ENCODE results near the gene AHSP.
"Not testable (repeated sequence)": the region's sequence is repeated elsewhere in the genome, so short reads cannot be mapped to it uniquely, and the experiment has no call there.

AHSP gene

GRCh38 chr16:31536804-31537361 is 9.2 kb downstream of the AHSP start:
- POLR2A ChIA-PET, result no interaction called here
- Histone ChIP-seq H3K9me3 (ENCODE audit: control extremely low read depth in 1 of 5, control insufficient read depth in 4 of 5, insufficient read depth in 2 of 5, low read depth in 1 of 5, low read length in 4 of 5) (peaks cover 0 to 15% (median 0%) of the 10 kb centered on the region in 5 experiments), H3K27me3 (replicated peaks in 2 of 5; ENCODE audit: control insufficient read depth in 4 of 5, insufficient read depth in 5 of 5, low read length in 4 of 5) (no peaks in the 10 kb centered on the region), H3K27ac (ENCODE audit: insufficient read depth in 1 of 2, low read depth in 1 of 2, low read length in 2 of 2, poor library complexity in 1 of 2, severe bottlenecking in 2 of 2) (peak overlapping the region in 1 of 2 experiments; percentile 25), H3K4me3 (ENCODE audit: control insufficient read depth in 1 of 7, extremely low read depth in 1 of 7, insufficient read depth in 4 of 7, low read depth in 2 of 7, low read length in 6 of 7) (peak overlapping the region in 4 of 7 experiments; percentile 48 to 78 (median 65)), H3K4me1 (ENCODE audit: control extremely low read depth in 1 of 4, control insufficient read depth in 4 of 4, insufficient read depth in 4 of 4, low read length in 3 of 4) (peaks cover 6 to 52% (median 28%) of the 10 kb centered on the region in 4 experiments), H3K36me3 (ENCODE audit: control insufficient read depth in 4 of 4, insufficient read depth in 4 of 4, low read length in 3 of 4) (no peaks in the 10 kb centered on the region)
- DNase-seq, result peak; percentile 15 to 73 (median 54)
- CTCF ChIA-PET, result interaction anchor here (1.3 to 2.1 kb wide), 2 partner anchors 29 to 30 kb away, joined by 3 to 10 read pairs; partner anchors contain the start of gene RUSF1
- WGBS (ENCODE audit: insufficient coverage), result 63% methylated on average over 19 of the region's 21 CpGs

DNA sequence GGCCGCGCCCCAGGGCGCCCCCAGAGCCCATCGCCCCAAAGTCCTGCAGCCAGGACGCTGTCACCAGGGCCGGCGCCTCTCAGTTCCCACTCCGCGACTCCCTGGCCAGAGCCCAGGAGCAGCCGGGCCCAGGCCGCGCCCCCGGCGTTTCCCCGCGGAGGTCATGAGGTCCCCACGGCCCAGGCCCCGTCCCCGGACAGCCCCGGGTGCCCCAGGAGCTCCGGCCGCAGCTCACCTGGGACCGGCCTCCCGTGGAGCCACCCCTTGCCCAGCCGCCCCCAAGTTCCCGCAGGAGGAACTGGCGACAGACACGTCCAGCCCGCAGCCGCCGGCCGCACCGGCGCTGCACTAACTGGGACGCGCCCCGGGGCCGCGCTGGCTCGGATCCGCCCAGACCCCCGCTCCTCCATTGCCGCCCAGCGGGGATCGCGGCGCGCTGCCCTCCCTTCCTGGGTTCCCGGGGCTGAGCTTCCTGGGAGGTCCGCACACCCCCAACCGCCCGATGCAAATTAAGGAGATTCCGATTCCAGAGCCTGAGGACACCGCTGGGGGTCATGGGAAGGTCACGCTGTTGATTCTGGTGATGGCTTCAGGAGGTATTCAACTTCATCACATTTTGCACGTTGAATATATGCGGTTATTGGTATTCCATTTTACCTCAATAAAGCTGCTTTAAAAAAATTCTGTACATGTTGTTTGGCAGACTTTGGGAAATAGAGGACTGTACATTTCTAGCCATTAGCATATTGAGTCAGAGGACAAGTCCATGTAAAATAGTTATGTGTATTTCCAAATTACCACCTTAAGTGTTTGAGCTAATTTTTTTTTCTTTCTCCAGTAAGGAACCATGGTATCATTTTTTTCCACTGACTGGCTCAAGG is 9.9 kb downstream of the AHSP start:
- Histone ChIP-seq H3K36me3 (ENCODE audit: control insufficient read depth in 4 of 4, insufficient read depth in 4 of 4, low read length in 3 of 4) (no peaks in the 10 kb centered on the region), H3K9me3 (ENCODE audit: control extremely low read depth in 1 of 5, control insufficient read depth in 4 of 5, insufficient read depth in 2 of 5, low read depth in 1 of 5, low read length in 4 of 5) (peaks cover 0 to 20% (median 2%) of the 10 kb centered on the region in 5 experiments), H3K4me3 (ENCODE audit: control insufficient read depth in 1 of 7, extremely low read depth in 1 of 7, insufficient read depth in 4 of 7, low read depth in 2 of 7, low read length in 6 of 7) (peak overlapping the region in 6 of 7 experiments; percentile 13 to 78 (median 56)), H3K27me3 (replicated peaks in 2 of 5; ENCODE audit: control insufficient read depth in 4 of 5, insufficient read depth in 5 of 5, low read length in 4 of 5) (no peaks in the 10 kb centered on the region), H3K27ac (ENCODE audit: insufficient read depth in 1 of 2, low read depth in 1 of 2, low read length in 2 of 2, poor library complexity in 1 of 2, severe bottlenecking in 2 of 2) (peak overlapping the region in 1 of 2 experiments; percentile 25), H3K4me1 (ENCODE audit: control extremely low read depth in 1 of 4, control insufficient read depth in 4 of 4, insufficient read depth in 4 of 4, low read length in 3 of 4) (peaks cover 6 to 52% (median 28%) of the 10 kb centered on the region in 4 experiments)
- WGBS (ENCODE audit: insufficient coverage), result 5% methylated on average over 55 of the region's 57 CpGs
- ChIA-PET CTCF (interaction anchor here (1.1 to 1.3 kb wide), 2 partner anchors 29 to 77 kb away, joined by 3 to 4 read pairs; partner anchors contain the start of gene RUSF1), POLR2A (interaction anchor here (0.6 kb wide), 1 partner anchor 42 kb away, joined by 3 read pairs; no protein-coding TSS in a partner anchor)
- DNase-seq, result peak in 2 of 3 donors; percentile 27 to 51

DNA sequence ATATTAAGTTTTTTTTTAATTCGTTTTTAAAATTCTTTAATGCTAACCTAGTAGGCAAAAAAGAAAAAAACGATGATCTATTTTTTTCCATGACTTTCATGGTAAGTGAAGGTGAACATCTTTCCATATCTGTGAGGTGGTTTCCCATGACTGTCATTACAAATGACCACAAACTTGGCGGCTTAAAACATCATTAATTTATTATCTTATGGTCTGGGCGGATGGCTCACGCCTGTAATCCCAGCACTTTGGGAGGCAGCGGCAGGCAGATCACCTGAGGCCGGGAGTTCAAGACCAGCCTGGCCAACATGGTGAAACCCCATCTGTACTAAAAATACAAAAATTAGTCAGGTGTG is 10.5 kb downstream of the AHSP start:
- CTCF ChIA-PET, result interaction anchor here (1.1 to 1.3 kb wide), 2 partner anchors 30 to 78 kb away, joined by 3 to 4 read pairs; partner anchors contain the start of gene RUSF1

DNA sequence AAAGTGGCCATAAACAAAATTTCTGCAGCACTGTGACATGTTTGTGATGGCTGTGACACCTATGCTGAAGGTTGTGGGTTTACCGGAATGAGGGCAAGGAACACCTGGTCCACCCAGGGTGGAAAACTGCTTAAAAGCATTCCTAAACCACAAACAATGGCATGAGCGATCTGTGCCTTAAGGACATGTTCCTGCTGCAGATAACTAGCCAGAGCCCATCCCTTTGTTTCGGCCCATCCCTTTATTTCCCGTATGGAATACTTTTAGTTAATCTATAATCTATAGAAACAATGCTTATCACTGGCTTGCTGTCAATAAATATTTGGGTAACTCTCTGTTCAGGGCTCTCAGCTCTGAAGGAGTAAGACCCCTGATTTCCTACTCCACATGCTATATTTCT is 12.1 kb downstream of the AHSP start:
- Histone ChIP-seq H3K4me1 (ENCODE audit: control extremely low read depth in 1 of 4, control insufficient read depth in 4 of 4, insufficient read depth in 4 of 4, low read length in 3 of 4) (peaks cover 6 to 47% (median 26%) of the 10 kb centered on the region in 4 experiments), H3K9me3 (ENCODE audit: control extremely low read depth in 1 of 5, control insufficient read depth in 4 of 5, insufficient read depth in 2 of 5, low read depth in 1 of 5, low read length in 4 of 5) (peaks cover 0 to 20% (median 3%) of the 10 kb centered on the region in 5 experiments)
- POLR2A ChIA-PET; H3K27ac ChIP-seq (ENCODE audit: insufficient read depth in 1 of 2, low read depth in 1 of 2, low read length in 2 of 2, poor library complexity in 1 of 2, severe bottlenecking in 2 of 2); CTCF ChIA-PET; H3K27me3 ChIP-seq (replicated peaks in 2 of 5; ENCODE audit: control insufficient read depth in 4 of 5, insufficient read depth in 5 of 5, low read length in 4 of 5); DNase-seq; H3K4me3 ChIP-seq (ENCODE audit: control insufficient read depth in 1 of 7, extremely low read depth in 1 of 7, insufficient read depth in 4 of 7, low read depth in 2 of 7, low read length in 6 of 7); H3K36me3 ChIP-seq (ENCODE audit: control insufficient read depth in 4 of 4, insufficient read depth in 4 of 4, low read length in 3 of 4): not testable (repeated sequence)
- WGBS (ENCODE audit: insufficient coverage), result no CpG with 5 or more reads among the region's 4 CpGs

More for the DNA sequence above, 10.5 kb downstream of the AHSP start:
- H3K27me3 ChIP-seq (replicated peaks in 2 of 5; ENCODE audit: control insufficient read depth in 4 of 5, insufficient read depth in 5 of 5, low read length in 4 of 5); H3K36me3 ChIP-seq (ENCODE audit: control insufficient read depth in 4 of 4, insufficient read depth in 4 of 4, low read length in 3 of 4); H3K27ac ChIP-seq (ENCODE audit: insufficient read depth in 1 of 2, low read depth in 1 of 2, low read length in 2 of 2, poor library complexity in 1 of 2, severe bottlenecking in 2 of 2): not testable (repeated sequence)
- Histone ChIP-seq H3K4me1 (ENCODE audit: control extremely low read depth in 1 of 4, control insufficient read depth in 4 of 4, insufficient read depth in 4 of 4, low read length in 3 of 4) (peaks cover 6 to 48% (median 26%) of the 10 kb centered on the region in 4 experiments), H3K4me3 (ENCODE audit: control insufficient read depth in 1 of 7, extremely low read depth in 1 of 7, insufficient read depth in 4 of 7, low read depth in 2 of 7, low read length in 6 of 7) (peak overlapping the region in 2 of 7 experiments; percentile 13 to 78), H3K9me3 (ENCODE audit: control extremely low read depth in 1 of 5, control insufficient read depth in 4 of 5, insufficient read depth in 2 of 5, low read depth in 1 of 5, low read length in 4 of 5) (peaks cover 0 to 20% (median 3%) of the 10 kb centered on the region in 5 experiments)
- DNase-seq, result peak in 2 of 3 donors; percentile 48 to 58
- WGBS (ENCODE audit: insufficient coverage), result 93% methylated on average over 2 of the region's 7 CpGs
- POLR2A ChIA-PET, result interaction anchor here (0.6 kb wide), 1 partner anchor 43 kb away, joined by 3 read pairs; no protein-coding TSS in a partner anchor

GRCh38 chr16:31542763-31543162 is 15.1 kb downstream of the AHSP start:
- no peaks in the 10 kb centered on the region for H3K27me3 ChIP-seq (replicated peaks in 2 of 5; ENCODE audit: control insufficient read depth in 4 of 5, insufficient read depth in 5 of 5, low read length in 4 of 5)

DNA sequence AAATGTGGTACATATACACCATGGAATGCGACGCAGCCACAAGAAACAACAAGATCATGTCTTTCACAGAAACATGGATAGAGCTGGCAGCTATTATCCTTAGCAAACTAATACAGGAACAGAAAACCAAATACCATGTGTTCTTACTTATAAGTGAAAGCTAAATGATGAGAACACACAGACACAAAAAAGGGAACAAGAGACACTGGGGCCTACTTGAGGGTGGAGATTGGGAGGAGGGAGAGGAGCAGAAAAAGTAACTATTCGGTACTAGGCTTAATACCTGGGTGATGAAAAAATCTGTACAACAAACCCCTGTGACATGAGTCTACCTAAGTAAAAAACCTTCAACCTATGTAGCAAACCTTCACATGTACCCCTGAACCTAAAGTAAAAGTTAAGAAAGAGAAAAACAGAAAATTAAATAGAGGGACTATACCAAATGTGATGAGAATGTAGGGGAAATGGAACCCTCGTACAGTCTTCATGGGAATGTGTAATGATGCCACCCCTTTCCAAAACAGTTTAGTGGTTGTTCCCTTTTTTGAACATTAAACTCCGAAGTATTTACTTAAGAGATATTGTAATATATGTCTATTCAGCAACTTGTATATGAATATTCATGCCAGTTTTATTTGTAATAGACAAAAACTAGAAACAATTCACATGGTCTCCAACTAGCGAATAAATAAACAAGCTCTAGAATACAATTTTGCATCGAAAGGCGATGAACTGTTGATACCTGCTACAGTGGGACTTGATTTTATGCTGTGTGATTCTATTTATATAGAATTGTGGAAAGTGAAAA is 33.9 kb downstream of the AHSP start:
- Histone ChIP-seq H3K4me1 (ENCODE audit: control extremely low read depth in 1 of 4, control insufficient read depth in 4 of 4, insufficient read depth in 4 of 4, low read length in 3 of 4) (peaks cover 0 to 2% (median 0%) of the 10 kb centered on the region in 4 experiments), H3K9me3 (ENCODE audit: control extremely low read depth in 1 of 5, control insufficient read depth in 4 of 5, insufficient read depth in 2 of 5, low read depth in 1 of 5, low read length in 4 of 5) (no peaks in the 10 kb centered on the region), H3K27me3 (replicated peaks in 2 of 5; ENCODE audit: control insufficient read depth in 4 of 5, insufficient read depth in 5 of 5, low read length in 4 of 5) (no peaks in the 10 kb centered on the region), H3K27ac (ENCODE audit: insufficient read depth in 1 of 2, low read depth in 1 of 2, low read length in 2 of 2, poor library complexity in 1 of 2, severe bottlenecking in 2 of 2) (no peak overlapping the region), H3K36me3 (ENCODE audit: control insufficient read depth in 4 of 4, insufficient read depth in 4 of 4, low read length in 3 of 4) (no peaks in the 10 kb centered on the region), H3K4me3 (ENCODE audit: control insufficient read depth in 1 of 7, extremely low read depth in 1 of 7, insufficient read depth in 4 of 7, low read depth in 2 of 7, low read length in 6 of 7) (no peak overlapping the region)
- WGBS (ENCODE audit: insufficient coverage), result 100% methylated on average over 3 of the region's 8 CpGs
- DNase-seq, result peak in 2 of 3 donors; percentile 54 to 63
- POLR2A ChIA-PET, result no interaction called here
- CTCF ChIA-PET, result no interaction called here

More at GRCh38 chr16:31542763-31543162, 15.1 kb downstream of the AHSP start:
- H3K4me1 ChIP-seq (ENCODE audit: control extremely low read depth in 1 of 4, control insufficient read depth in 4 of 4, insufficient read depth in 4 of 4, low read length in 3 of 4), result peaks cover 0 to 18% (median 5%) of the 10 kb centered on the region in 4 experiments
- ChIA-PET CTCF (interaction anchor here (1.3 kb wide), 1 partner anchor 14 kb away, joined by 3 read pairs; no protein-coding TSS in a partner anchor), POLR2A (no interaction called here)
- H3K9me3 ChIP-seq (ENCODE audit: control extremely low read depth in 1 of 5, control insufficient read depth in 4 of 5, insufficient read depth in 2 of 5, low read depth in 1 of 5, low read length in 4 of 5), result peaks cover 0 to 18% (median 3%) of the 10 kb centered on the region in 5 experiments
- no peak for DNase-seq
- no peaks in the 10 kb centered on the region for H3K36me3 ChIP-seq (ENCODE audit: control insufficient read depth in 4 of 4, insufficient read depth in 4 of 4, low read length in 3 of 4)
- H3K4me3 ChIP-seq (ENCODE audit: control insufficient read depth in 1 of 7, extremely low read depth in 1 of 7, insufficient read depth in 4 of 7, low read depth in 2 of 7, low read length in 6 of 7), result no peak overlapping the region
- 95% methylated on average over 4 of the region's 4 CpGs for WGBS (ENCODE audit: insufficient coverage)
- no peak overlapping the region for H3K27ac ChIP-seq (ENCODE audit: insufficient read depth in 1 of 2, low read depth in 1 of 2, low read length in 2 of 2, poor library complexity in 1 of 2, severe bottlenecking in 2 of 2)
